Muscle of back (tissue), 11 donors: ENCODE measurements around the gene BAZ1B. TPM values are rescaled to one million over a fixed set of nuclear protein-coding genes. Genes with fewer than 3 reads are reported as not detected.
A peak's percentile ranks its signal among the peaks of the same experiment; 100 is the strongest.
"Not testable (repeated sequence)": the region's sequence is repeated elsewhere in the genome, so short reads cannot be mapped to it uniquely, and the experiment has no call there.

Experiments used
- DNase-seq, 3 donors: peaks; one replicate each; pipeline versions ENCODE4 v3.0.0 to v3.0.0-alpha.2; 2013
- polyA plus RNA-seq, 10 donors: library from polyadenylated mRNA; unstranded; fragments of 120-200 nt; gene quantifications; one replicate each; pipeline ENCODE4 v1.2.1, GENCODE V29; 2013; ENCODE audit not compliant: insufficient read length in 10 of 10

The BAZ1B gene
- polyA plus RNA-seq, 10 donors = 46.3 to 60.5 (median 50.3) TPM

GRCh38 chr7:73504017-73504416, 18.1 kb downstream of the BAZ1B start:
- DNase-seq = no peak

GRCh38 chr7:73503229-73503628, 18.9 kb downstream of the BAZ1B start:
- no peak for DNase-seq

- no peak for DNase-seq
Observed at GRCh38 chr7:73496626-73497025, 25.5 kb downstream of the BAZ1B start.

GRCh38 chr7:73495507-73495906, 26.6 kb downstream of the BAZ1B start:
- not testable (repeated sequence) for DNase-seq

- peak in 2 of 3 donors; percentile 7 to 27 for DNase-seq
Observed at GRCh38 chr7:73489976-73490375, 32.1 kb downstream of the BAZ1B start.

- no peak for DNase-seq
Observed at GRCh38 chr7:73487486-73487885, 34.6 kb downstream of the BAZ1B start.

- no peak for DNase-seq
Observed at GRCh38 chr7:73483171-73483570, 38.9 kb downstream of the BAZ1B start.

- no peak for DNase-seq
Observed at GRCh38 chr7:73482746-73483145, 39.3 kb downstream of the BAZ1B start.

- DNase-seq = not testable (repeated sequence)
Observed at GRCh38 chr7:73481521-73481920, 40.6 kb downstream of the BAZ1B start.

GRCh38 chr7:73478549-73478948, 43.5 kb downstream of the BAZ1B start:
- no peak for DNase-seq

- no peak for DNase-seq
Observed at GRCh38 chr7:73477376-73477775, 44.7 kb downstream of the BAZ1B start.

- DNase-seq = no peak
Observed at GRCh38 chr7:73470208-73470607, 51.9 kb downstream of the BAZ1B start.

GRCh38 chr7:73467046-73467445, 55.0 kb downstream of the BAZ1B start:
- not testable (repeated sequence) for DNase-seq

GRCh38 chr7:73466112-73466511, 56.0 kb downstream of the BAZ1B start:
- no peak for DNase-seq

GRCh38 chr7:73463966-73464365, 58.1 kb downstream of the BAZ1B start:
- DNase-seq = no peak

- no peak for DNase-seq
Observed at GRCh38 chr7:73463260-73463659, 58.8 kb downstream of the BAZ1B start.

GRCh38 chr7:73461782-73462285, 60.3 kb downstream of the BAZ1B start:
- DNase-seq = no peak

- no peak for DNase-seq
Observed at GRCh38 chr7:73454424-73454823, 67.7 kb downstream of the BAZ1B start.

GRCh38 chr7:73452999-73453635, 69.0 kb downstream of the BAZ1B start:
- peak in 1 of 3 donors; percentile 30 for DNase-seq

- peak in 2 of 3 donors; percentile 56 to 70 for DNase-seq
Observed at GRCh38 chr7:73451780-73452398, 70.2 kb downstream of the BAZ1B start.

- no peak for DNase-seq
Observed at GRCh38 chr7:73449422-73449821, 72.7 kb downstream of the BAZ1B start.

- DNase-seq = no peak
Observed at GRCh38 chr7:73448609-73449008, 73.5 kb downstream of the BAZ1B start.

- DNase-seq = no peak
Observed at GRCh38 chr7:73447121-73447733, 74.9 kb downstream of the BAZ1B start.
